H1 (cell line): ENCODE results near the gene PAX7. TPM values are rescaled to one million over a fixed set of nuclear protein-coding genes. Genes with fewer than 3 reads are reported as not detected.

Experiments used
- CTCF ChIA-PET: fragments of 300-600 bp; sonication (Branson Sonifier 250); formaldehyde crosslinking; loops from one replicate; lab custom pipeline; 2021; ENCODE audit not compliant: partially characterized antibody; lab: Charles Lee
- POLR2A ChIA-PET: fragments of 300-600 bp; sonication (Branson Sonifier 250); formaldehyde crosslinking; loops from one replicate; lab custom pipeline; 2021; ENCODE audit warnings: inconsistent platforms; ENCODE audit not compliant: partially characterized antibody; lab: Charles Lee
- DNase-seq, 2 experiments: peaks; one replicate each; pipeline versions ENCODE4 v3.0.0 to v3.0.0-alpha.2; 2010 to 2022; ENCODE audit warnings: low spot score in 2 of 2, low read depth in 1 of 2, mixed read lengths in 1 of 2
- FAIRE-seq: peaks from 2 replicates; lab custom pipeline; 2011; peaks lifted over from hg19 to GRCh38; lab: Jason Lieb, UNC
- H2AFZ ChIP-seq: 2 replicates; pipeline ENCODE4 v1.8.1; 2012; ENCODE audit warnings: low read length, inconsistent platforms
- H2AK5ac ChIP-seq: 2 replicates; pipeline ENCODE4 v1.6.1; 2013; ENCODE audit warnings: low read depth, low read length
- H2BK120ac ChIP-seq: replicated peaks from 2 replicates; pipeline ENCODE3; 2013; ENCODE audit warnings: low read depth, low read length, inconsistent platforms
- H2BK12ac ChIP-seq: 2 replicates; pipeline ENCODE4 v1.6.1; 2013; ENCODE audit warnings: low read depth, low read length
- H2BK15ac ChIP-seq: 2 replicates; pipeline ENCODE4 v1.6.1; 2013; ENCODE audit warnings: low read length
- H2BK20ac ChIP-seq: 2 replicates; pipeline ENCODE4 v1.6.1; 2013; ENCODE audit warnings: low read length
- H2BK5ac ChIP-seq: 2 replicates; pipeline ENCODE4 v1.6.1; 2013; ENCODE audit warnings: low read depth, low read length
- H3K14ac ChIP-seq: 2 replicates; pipeline ENCODE4 v1.6.1; 2013; ENCODE audit warnings: inconsistent platforms; ENCODE audit not compliant: insufficient read length
- H3K18ac ChIP-seq: 2 replicates; pipeline ENCODE4 v1.6.1; 2013; ENCODE audit warnings: low read length; ENCODE audit errors: extremely low read depth
- H3K23ac ChIP-seq: 2 replicates; pipeline ENCODE4 v1.6.1; 2013; ENCODE audit warnings: inconsistent platforms; ENCODE audit not compliant: insufficient read length
- H3K23me2 ChIP-seq: 2 replicates; pipeline ENCODE4 v1.6.1; 2013; ENCODE audit warnings: low read depth, low read length
- H3K27ac ChIP-seq: 2 replicates; pipeline ENCODE4 v1.6.1; 2011; ENCODE audit warnings: low read depth, low read length, inconsistent platforms
- H3K27me3 ChIP-seq, 4 experiments: replicated peaks in 1 of 4; 1 replicate in 1 of 4; 2 replicates in 3 of 4; pipeline versions ENCODE4 v1.6.1 to v1.8.1; 2011 to 2013; ENCODE audit warnings: low read length in 3 of 4, mild to moderate bottlenecking in 3 of 4, inconsistent platforms in 2 of 4, mixed read lengths in 2 of 4, moderate library complexity in 1 of 4; ENCODE audit not compliant: control insufficient read depth in 3 of 4, insufficient read depth in 3 of 4; ENCODE audit errors: extremely low read depth in 1 of 4
- H3K36me3 ChIP-seq, 4 experiments: 2 replicates each; pipeline versions ENCODE4 v1.6.1 to v1.8.1; 2011 to 2013; ENCODE audit warnings: mild to moderate bottlenecking in 4 of 4, low read length in 3 of 4, moderate library complexity in 2 of 4, control low read depth in 1 of 4, inconsistent platforms in 1 of 4; ENCODE audit not compliant: insufficient read depth in 4 of 4, control insufficient read depth in 2 of 4
- H3K4ac ChIP-seq: replicated peaks from 2 replicates; pipeline ENCODE3; 2013; ENCODE audit warnings: low read length, low read depth, mixed read lengths, inconsistent platforms; ENCODE audit not compliant: insufficient read length
- H3K4me1 ChIP-seq, 4 experiments: replicated peaks in 1 of 4; 1 replicate in 1 of 4; 2 replicates in 3 of 4; pipeline versions ENCODE4 v1.6.1 to v1.8.1; 2011 to 2013; ENCODE audit warnings: low read length in 3 of 4, inconsistent platforms in 2 of 4, mixed read lengths in 1 of 4; ENCODE audit not compliant: insufficient read depth in 4 of 4, control insufficient read depth in 3 of 4
- H3K4me2 ChIP-seq, 2 experiments: 2 replicates each; pipeline versions ENCODE4 v1.6.1 to v1.8.1; 2011 to 2013; ENCODE audit warnings: low read depth in 2 of 2, low read length in 2 of 2, control low read depth in 1 of 2, inconsistent platforms in 1 of 2, mild to moderate bottlenecking in 1 of 2; ENCODE audit not compliant: insufficient read depth in 1 of 2
- H3K4me3 ChIP-seq, 4 experiments: fragments of 200-600, 300-600 bp in 1 of 4; sonication (generic), shearing (Covaris generic), sonication (Bioruptor Twin) in 1 of 4; 2 replicates each; pipeline versions ENCODE4 v1.5.1 to v1.8.1; 2011 to 2016; ENCODE audit warnings: low read length in 4 of 4, low read depth in 3 of 4, control low read depth in 2 of 4, inconsistent platforms in 2 of 4, mild to moderate bottlenecking in 2 of 4, mixed read lengths in 1 of 4, moderate library complexity in 1 of 4; ENCODE audit not compliant: insufficient read depth in 2 of 4; ENCODE audit errors: extremely low read depth in 1 of 4
- H3K56ac ChIP-seq: replicated peaks from 2 replicates; pipeline ENCODE3; 2013; ENCODE audit warnings: low read depth, mild to moderate bottlenecking, mixed read lengths, low read length, inconsistent platforms; ENCODE audit not compliant: insufficient read length
- H3K79me1 ChIP-seq: 2 replicates; pipeline ENCODE4 v1.6.1; 2013; ENCODE audit warnings: low read depth, low read length, control low read depth
- H3K79me2 ChIP-seq, 2 experiments: 2 replicates each; pipeline versions ENCODE4 v1.6.1 to v1.8.1; 2012 to 2013; ENCODE audit warnings: low read length in 2 of 2, mild to moderate bottlenecking in 2 of 2, inconsistent platforms in 1 of 2; ENCODE audit not compliant: insufficient read depth in 2 of 2, control insufficient read depth in 1 of 2
- H3K9ac ChIP-seq, 4 experiments: replicated peaks in 1 of 4; 1 replicate in 1 of 4; 2 replicates in 3 of 4; pipeline versions ENCODE4 v1.6.1 to v1.8.1; 2011 to 2013; ENCODE audit warnings: low read depth in 3 of 4, low read length in 3 of 4, control low read depth in 2 of 4, mild to moderate bottlenecking in 2 of 4, moderate library complexity in 2 of 4, inconsistent platforms in 1 of 4; ENCODE audit errors: extremely low read depth in 1 of 4
- H3K9me3 ChIP-seq, 2 experiments: 2 replicates each; pipeline versions ENCODE4 v1.6.1 to v1.8.1; 2012 to 2013; ENCODE audit warnings: mild to moderate bottlenecking in 2 of 2, moderate library complexity in 2 of 2, control low read depth in 1 of 2, inconsistent platforms in 1 of 2, low read depth in 1 of 2, low read length in 1 of 2, mixed read lengths in 1 of 2; ENCODE audit not compliant: insufficient read depth in 2 of 2
- H4K20me1 ChIP-seq, 2 experiments: replicated peaks in 1 of 2; 2 replicates each; pipeline versions ENCODE3 to v1.8.1; 2011 to 2013; ENCODE audit warnings: inconsistent platforms in 2 of 2, low read length in 2 of 2, mild to moderate bottlenecking in 1 of 2; ENCODE audit not compliant: insufficient read depth in 2 of 2, control insufficient read depth in 1 of 2
- H4K5ac ChIP-seq: 2 replicates; pipeline ENCODE4 v1.6.1; 2013; ENCODE audit warnings: low read length, low read depth, mixed read lengths, inconsistent platforms; ENCODE audit not compliant: insufficient read length
- H4K8ac ChIP-seq: 2 replicates; pipeline ENCODE4 v1.8.0; 2013; ENCODE audit warnings: mild to moderate bottlenecking, moderate library complexity, low read length, inconsistent platforms; ENCODE audit not compliant: insufficient read depth; ENCODE audit errors: extremely low read depth
- H4K91ac ChIP-seq: replicated peaks from 2 replicates; pipeline ENCODE3; 2013; ENCODE audit warnings: low read length, mixed read lengths, inconsistent platforms; ENCODE audit not compliant: insufficient read length
- BRCA1 ChIP-seq: IDR thresholded peaks from 2 replicates; pipeline ENCODE4 v1.6.1; 2012; ENCODE audit warnings: low read depth, low read length, improper control_type of control experiment
- CREB1 ChIP-seq: IDR thresholded peaks from 2 replicates; pipeline ENCODE4 v1.6.1; 2012; ENCODE audit warnings: inconsistent platforms
- CTCF ChIP-seq, 3 experiments: IDR thresholded peaks; 1 replicate in 2 of 3; 2 replicates in 1 of 3; pipeline versions ENCODE4 v1.5.1 to v1.6.1; 2011; ENCODE audit warnings: low read length in 3 of 3, mild to moderate bottlenecking in 3 of 3, inconsistent platforms in 2 of 3, low read depth in 1 of 3, moderate library complexity in 1 of 3; ENCODE audit not compliant: insufficient read depth in 1 of 3; ENCODE audit errors: control extremely low read depth in 1 of 3
- E2F6 ChIP-seq: IDR thresholded peaks from 2 replicates; pipeline ENCODE4 v1.6.1; 2012; ENCODE audit warnings: inconsistent platforms
- MAX ChIP-seq: IDR thresholded peaks from 2 replicates; pipeline ENCODE4 v1.6.1; 2012; ENCODE audit warnings: inconsistent platforms
- POLR2A ChIP-seq, 2 experiments: IDR thresholded peaks; 1 replicate in 1 of 2; 2 replicates in 1 of 2; pipeline ENCODE4 v1.6.1; 2011; ENCODE audit warnings: low read depth in 2 of 2, low read length in 2 of 2, mild to moderate bottlenecking in 2 of 2; ENCODE audit errors: control extremely low read depth in 1 of 2
- RAD21 ChIP-seq, 2 experiments: IDR thresholded peaks in 1 of 2; conservative IDR thresholded peaks in 1 of 2; 2 replicates each; pipeline ENCODE4 v1.6.1; 2011; ENCODE audit warnings: low read depth in 2 of 2, low read length in 2 of 2, improper control_type of control experiment in 1 of 2, inconsistent platforms in 1 of 2, mild to moderate bottlenecking in 1 of 2, moderate library complexity in 1 of 2
- SIRT6 ChIP-seq: IDR thresholded peaks from one replicate; pipeline ENCODE4 v1.7.1; 2012; ENCODE audit warnings: low read length, inconsistent platforms
- TAF7 ChIP-seq: optimal IDR thresholded peaks from 2 replicates; pipeline ENCODE3; 2011; ENCODE audit warnings: low read depth, mild to moderate bottlenecking, inconsistent platforms, low read length, moderate library complexity, borderline replicate concordance
- WGBS, 2 experiments: shearing (Covaris generic) in 1 of 2; methylation state at CpG; one replicate each; pipeline versions ENCODE4 v1.1.6 to v1.1.7; 2013 to 2015; ENCODE audit warnings: low lambda C conversion rate in 2 of 2, mixed read lengths in 2 of 2, inconsistent platforms in 1 of 2, low coverage in 1 of 2, missing lambda C conversion rate in 1 of 2; ENCODE audit not compliant: insufficient replicate concordance in 2 of 2, insufficient coverage in 1 of 2, insufficient read length in 1 of 2; ENCODE audit errors: extremely low coverage in 1 of 2, missing lambda C conversion rate in 1 of 2; 5-methylcytosine and 5-hydroxymethylcytosine counted together
- polyA plus RNA-seq, 7 experiments: library from polyadenylated mRNA; depleted of rRNA in 3 of 7; stranded (reverse) in 5 of 7; unstranded in 2 of 7; fragments of >200 nt in 5 of 7; fragments of 200-250 nt in 2 of 7; gene quantifications; 1 replicate in 5 of 7; 2 replicates in 1 of 7; 4 replicates in 1 of 7; pipeline versions ENCODE4 v1.2.1 to v1.2.3, GENCODE V29; 2011 to 2013; ENCODE audit warnings: missing spikeins in 2 of 7, mixed read lengths in 2 of 7
- total RNA-seq: library from RNA; stranded (reverse); fragmentation: NEBNext Ultra II Directional; extraction: Animal tissue kit (Norgen Biotek cat#: 25700); gene quantifications from 2 replicates; pipeline ENCODE4 v1.2.1, GENCODE V29; 2021

The PAX7 gene
- total and polyA plus RNA-seq, 2 of the 8 experiments (the other 6 are each of a cell fraction or from before 2014, with no cell fraction given): not detected

- Histone ChIP-seq H3K9me3 (no peaks in the 10 kb centered on the region), H2BK15ac (no peak overlapping the region), H3K4ac (no peak overlapping the region), H4K91ac (no peak overlapping the region), H4K20me1 (peaks cover 0 to 2% of the 10 kb centered on the region in 2 experiments), H3K23ac (no peak overlapping the region), H2AFZ (peak overlapping the region; percentile 65; the same call in 1 of the 2 replicates), H4K5ac (no peak overlapping the region), H3K56ac (no peak overlapping the region), H3K27me3 (peaks cover 0 to 2% (median 0%) of the 10 kb centered on the region in 4 experiments; a peak in 3 of 7 replicates), H2AK5ac (no peak overlapping the region), H3K27ac (no peak overlapping the region), H2BK12ac (no peak overlapping the region; the same call in 1 of the 2 replicates), H3K14ac (no peak overlapping the region), H3K79me1 (no peaks in the 10 kb centered on the region), H3K4me2 (0 out of 4 replicates have a peak overlapping the region, but pooled peaks of 1 of the 2 experiments have one; percentile 6), H2BK5ac (no peak overlapping the region), H3K23me2 (no peaks in the 10 kb centered on the region), H2BK120ac (no peak overlapping the region), H3K4me1 (no peaks in the 10 kb centered on the region; a peak in 1 of 7 replicates), H4K8ac (peak overlapping the region; percentile 92; the same call in 1 of the 2 replicates), H3K79me2 (no peaks in the 10 kb centered on the region), H3K36me3 (no peaks in the 10 kb centered on the region), H3K4me3 (no peak overlapping the region), H2BK20ac (no peak overlapping the region), H3K9ac (no peak overlapping the region), H3K18ac (no peak overlapping the region)
- ChIA-PET POLR2A (interaction anchor here (0.6 kb wide), 1 partner anchor 60 kb away, joined by 3 read pairs; no protein-coding TSS in a partner anchor), CTCF (interaction anchor here (0.6 to 38.3 kb wide), 101 partner anchors 8 to 1009 kb away, joined by 3 to 984 read pairs (median 4); partner anchors contain the start of genes IGSF21 and KLHDC7A)
- no peak for FAIRE-seq
- WGBS, 2 experiments: 20% methylated on average over 17 of the region's 17 CpGs; no CpG with 5 or more reads in 1 of the 2 experiments
- DNase-seq: peak in 1 of 2 experiments; percentile 93
- no peak for TF ChIP-seq E2F6
- TF ChIP-seq TAF7: no peak
- no peak for TF ChIP-seq BRCA1
- peak; percentile 17; the same call in 1 of the 2 replicates for TF ChIP-seq CREB1
- peak; percentile 98 to 99 for TF ChIP-seq RAD21 (IDR thresholded peaks at IDR 0.05 in 1 of 2, conservative IDR thresholded peaks at IDR 0.05 in 1 of 2; ENCODE audit: low read depth in 2 of 2, low read length in 2 of 2)
- TF ChIP-seq MAX: 0 out of 2 replicates have a peak, but pooled peaks have one; percentile 15
- TF ChIP-seq SIRT6: no peak
- no peak for TF ChIP-seq POLR2A (IDR thresholded peaks at IDR 0.05; ENCODE audit: control extremely low read depth in 1 of 2, low read depth in 2 of 2, low read length in 2 of 2)
- TF ChIP-seq CTCF (IDR thresholded peaks at IDR 0.05; ENCODE audit: control extremely low read depth in 1 of 3, insufficient read depth in 1 of 3, low read depth in 1 of 3, low read length in 3 of 3): peak; percentile 94 to 100 (median 96)
Measured at GRCh38 chr1:18581420-18581880, 49.2 kb upstream of the PAX7 start.
